HepG2 (cell line): ENCODE measurements around the gene RNGTT. TPM values are rescaled to one million over a fixed set of nuclear protein-coding genes. Genes with fewer than 3 reads are reported as not detected.

Source experiments
- ATAC-seq: fragments of 200-7000 bp; cut with Tn5 transposase; 3 replicates; pipeline ENCODE4 v1.9.1; 2020; ENCODE audit warnings: mild to moderate bottlenecking, moderate library complexity
- BruUV-seq: library from RNA; stranded (reverse); fragments of 400-500 nt; replicated peaks from 2 replicates; lab custom pipeline; 2021; lab: Mats Ljungman, UMichigan
- CTCF ChIA-PET: fragments of 300-600 bp; formaldehyde crosslinking; extraction: SDS; loops from one replicate; lab custom pipeline; 2021; ENCODE audit warnings: low total read pairs, inconsistent platforms, low intra/inter-chr PET ratio; lab: Yijun Ruan, JAX
- POLR2A ChIA-PET: fragments of 350-600 bp; sonication (Branson Sonifier 250); formaldehyde crosslinking; loops from one replicate; lab custom pipeline; 2020; ENCODE audit warnings: antibody characterized with exemption, inconsistent platforms; lab: Yijun Ruan, JAX
- DNase-seq: peaks from one replicate; pipeline ENCODE4 v3.0.0-alpha.2; 2015; ENCODE audit warnings: low spot score
- FAIRE-seq: peaks from 3 replicates; lab custom pipeline; 2011; peaks lifted over from hg19 to GRCh38; lab: Jason Lieb, UNC
- H2AFZ ChIP-seq: one replicate; pipeline ENCODE4 v1.6.1; 2011; ENCODE audit warnings: low read length, inconsistent platforms
- H3K27ac ChIP-seq: fragments of 300-600 bp; 3 replicates; pipeline ENCODE4 v1.8.0; 2011; ENCODE audit warnings: mixed run types, mild to moderate bottlenecking, mixed read lengths, low read length, inconsistent platforms; ENCODE audit not compliant: insufficient read depth; ENCODE audit errors: extremely low read length
- H3K27me3 ChIP-seq, 2 experiments: fragments of 200-600 bp in 1 of 2; 2 replicates in 1 of 2; 3 replicates in 1 of 2; pipeline versions ENCODE4 v1.6.0 to v1.8.0; 2011; ENCODE audit warnings: low read length in 2 of 2, mild to moderate bottlenecking in 2 of 2, moderate library complexity in 2 of 2, inconsistent platforms in 1 of 2; ENCODE audit not compliant: insufficient read depth in 2 of 2, control insufficient read depth in 1 of 2
- H3K36me3 ChIP-seq, 2 experiments: fragments of 200-600 bp in 1 of 2; replicated peaks in 1 of 2; 2 replicates in 1 of 2; 3 replicates in 1 of 2; pipeline versions ENCODE4 v1.5.1 to v1.8.0; 2011; ENCODE audit warnings: low read length in 2 of 2, inconsistent platforms in 1 of 2; ENCODE audit not compliant: insufficient read depth in 2 of 2, control insufficient read depth in 1 of 2
- H3K4me1 ChIP-seq: 2 replicates; pipeline ENCODE4 v1.5.1; 2012; ENCODE audit warnings: low read length, inconsistent platforms; ENCODE audit not compliant: insufficient read depth
- H3K4me2 ChIP-seq: 2 replicates; pipeline ENCODE4 v1.6.0; 2011; ENCODE audit warnings: low read depth, low read length, inconsistent platforms
- H3K4me3 ChIP-seq, 3 experiments: fragments of 200-600 bp in 1 of 3; sonication (generic), shearing (Covaris generic) in 1 of 3; replicated peaks in 1 of 3; 2 replicates each; pipeline ENCODE4 v1.5.1; 2011 to 2016; ENCODE audit warnings: low read length in 3 of 3, inconsistent platforms in 2 of 3, low read depth in 2 of 3, mild to moderate bottlenecking in 2 of 3, control low read depth in 1 of 3, mixed read lengths in 1 of 3; ENCODE audit not compliant: insufficient read depth in 1 of 3
- H3K79me2 ChIP-seq: one replicate; pipeline ENCODE4 v1.6.1; 2011; ENCODE audit warnings: low read length, inconsistent platforms; ENCODE audit not compliant: insufficient read depth
- H3K9ac ChIP-seq: 2 replicates; pipeline ENCODE4 v1.6.0; 2011; ENCODE audit warnings: mild to moderate bottlenecking, low read depth, low read length, inconsistent platforms; ENCODE audit not compliant: insufficient read depth
- H3K9me3 ChIP-seq: 2 replicates; pipeline ENCODE4 v1.5.1; 2012; ENCODE audit warnings: mild to moderate bottlenecking, low read length
- H4K20me1 ChIP-seq: 2 replicates; pipeline ENCODE4 v1.6.0; 2011; ENCODE audit warnings: inconsistent platforms, mild to moderate bottlenecking, low read length, moderate library complexity; ENCODE audit not compliant: insufficient read depth
- AKAP8 ChIP-seq: sonication (generic); formaldehyde crosslinking; IDR thresholded peaks from 2 replicates; pipeline ENCODE4 v1.5.1; 2020; ENCODE audit warnings: mild to moderate bottlenecking, missing genetic modification reagents
- GTF3A ChIP-seq: sonication (generic); formaldehyde crosslinking; conservative IDR thresholded peaks from 2 replicates; pipeline ENCODE4 v1.4.0; 2020; ENCODE audit warnings: mild to moderate bottlenecking, missing genetic modification reagents
- HOXA7 ChIP-seq: sonication (generic); formaldehyde crosslinking; IDR thresholded peaks from 2 replicates; pipeline ENCODE4 v1.8.1; 2022; ENCODE audit warnings: mild to moderate bottlenecking, missing genetic modification reagents, moderate library complexity
- JDP2 ChIP-seq: sonication (generic); formaldehyde crosslinking; IDR thresholded peaks from 2 replicates; pipeline ENCODE4 v1.8.1; 2022; ENCODE audit warnings: missing genetic modification reagents, borderline replicate concordance
- MED1 ChIP-seq: sonication (generic); formaldehyde crosslinking; IDR thresholded peaks from 2 replicates; pipeline ENCODE4 v1.4.0; 2020; ENCODE audit warnings: missing genetic modification reagents
- NFE2 ChIP-seq: sonication (generic); formaldehyde crosslinking; IDR thresholded peaks from 2 replicates; pipeline ENCODE4 v1.4.0; 2020; ENCODE audit warnings: missing genetic modification reagents
- PAX8 ChIP-seq: sonication (generic); formaldehyde crosslinking; IDR thresholded peaks from 2 replicates; pipeline ENCODE4 v1.8.0; 2022; ENCODE audit warnings: mild to moderate bottlenecking, missing genetic modification reagents, borderline replicate concordance
- SYNCRIP ChIP-seq: fragments of 200-400 bp; formaldehyde crosslinking; IDR thresholded peaks from 2 replicates; pipeline ENCODE4 v1.6.1; 2018; ENCODE audit warnings: mild to moderate bottlenecking, low read depth, low read length; ENCODE audit not compliant: insufficient read depth
- TARDBP ChIP-seq: sonication (generic); formaldehyde crosslinking; IDR thresholded peaks from 2 replicates; pipeline ENCODE4 v1.8.0; 2022; ENCODE audit warnings: mild to moderate bottlenecking, missing genetic modification reagents
- ZNF101 ChIP-seq: sonication (generic); formaldehyde crosslinking; IDR thresholded peaks from 2 replicates; pipeline ENCODE4 v1.4.0; 2020; ENCODE audit warnings: mild to moderate bottlenecking, low read depth, missing genetic modification reagents, borderline replicate concordance
- ZNF441 ChIP-seq: sonication (generic); formaldehyde crosslinking; IDR thresholded peaks from 2 replicates; pipeline ENCODE4 v1.7.0; 2021; ENCODE audit warnings: missing genetic modification reagents, borderline replicate concordance
- ZNF616 ChIP-seq: sonication (generic); formaldehyde crosslinking; IDR thresholded peaks from 2 replicates; pipeline ENCODE4 v1.5.0; 2020; ENCODE audit warnings: low read depth, mild to moderate bottlenecking, missing genetic modification reagents
- ZNF670 ChIP-seq: sonication (generic); formaldehyde crosslinking; IDR thresholded peaks from 2 replicates; pipeline ENCODE4 v1.8.0; 2022; ENCODE audit warnings: mild to moderate bottlenecking, missing genetic modification reagents, borderline replicate concordance
- ZNF839 ChIP-seq: sonication (generic); formaldehyde crosslinking; IDR thresholded peaks from 2 replicates; pipeline ENCODE4 v1.4.0; 2020; ENCODE audit warnings: missing genetic modification reagents, mild to moderate bottlenecking, borderline replicate concordance
- WGBS: methylation state at CpG from one replicate; pipeline ENCODE4 v1.1.6; 2017; ENCODE audit warnings: low lambda C conversion rate; 5-methylcytosine and 5-hydroxymethylcytosine counted together
- in situ Hi-C: cut with HindIII; loops from 2 replicates; pipeline ENCODE4 v1.10.0; 2017; ENCODE audit warnings: low pct_unique_long_range_greater_than_20kb; ENCODE audit not compliant: extremely low pct_ligation_motif_present
- intact Hi-C: fragments of 100-400 bp; cut with micrococcal nuclease; formaldehyde crosslinking; loops from one replicate; pipeline ENCODE4 v1.10.0; 2022; ENCODE audit not compliant: unreplicated experiment
- polyA plus RNA-seq, 8 experiments: library from polyadenylated mRNA; depleted of rRNA in 3 of 8; stranded (reverse) in 7 of 8; unstranded in 1 of 8; fragments of >200 nt; fragmentation: Illumina TruSeq in 4 of 8; extraction: Trizol in 4 of 8; gene quantifications; 2 replicates each; pipeline versions ENCODE4 v1.2.1 to v1.2.3, GENCODE V29; 2011 to 2016; ENCODE audit warnings: low read depth in 4 of 8, missing spikeins in 1 of 8, mixed read lengths in 1 of 8; ENCODE audit not compliant: insufficient read depth in 1 of 8
- total RNA-seq, 5 experiments: library from RNA; depleted of rRNA; stranded (reverse); fragments of >200 nt; fragmentation: Illumina TruSeq; extraction: Trizol; gene quantifications; 2 replicates each; pipeline ENCODE4 v1.2.3, GENCODE V29; 2016; ENCODE audit warnings: low read depth in 1 of 5
- TF ChIP-seq, protein P1 (sequence below): sonication (generic); formaldehyde crosslinking; IDR thresholded peaks from 2 replicates; pipeline ENCODE4 v1.8.0; 2023; ENCODE audit warnings: mild to moderate bottlenecking, missing genetic modification reagents
- TF ChIP-seq, protein P2 (sequence below): sonication (generic); formaldehyde crosslinking; IDR thresholded peaks from 2 replicates; pipeline ENCODE4 v1.4.0; 2020; ENCODE audit warnings: missing genetic modification reagents
- TF ChIP-seq, protein P3 (sequence below): sonication (generic); formaldehyde crosslinking; IDR thresholded peaks from 2 replicates; pipeline ENCODE4 v1.4.0; 2020; ENCODE audit warnings: mild to moderate bottlenecking, missing genetic modification reagents
- TF ChIP-seq, protein P4 (sequence below): sonication (generic); formaldehyde crosslinking; IDR thresholded peaks from 2 replicates; pipeline ENCODE4 v1.4.0; 2020; ENCODE audit warnings: missing genetic modification reagents
- TF ChIP-seq, protein P5 (sequence below): sonication (generic); formaldehyde crosslinking; IDR thresholded peaks from 2 replicates; pipeline ENCODE4 v1.4.0; 2020; ENCODE audit warnings: missing genetic modification reagents

The RNGTT gene
- total and polyA plus RNA-seq, 2 of the 13 experiments (the other 11 are each of a cell fraction or from before 2014, with no cell fraction given): 6.0 to 22.6 TPM

DNA sequence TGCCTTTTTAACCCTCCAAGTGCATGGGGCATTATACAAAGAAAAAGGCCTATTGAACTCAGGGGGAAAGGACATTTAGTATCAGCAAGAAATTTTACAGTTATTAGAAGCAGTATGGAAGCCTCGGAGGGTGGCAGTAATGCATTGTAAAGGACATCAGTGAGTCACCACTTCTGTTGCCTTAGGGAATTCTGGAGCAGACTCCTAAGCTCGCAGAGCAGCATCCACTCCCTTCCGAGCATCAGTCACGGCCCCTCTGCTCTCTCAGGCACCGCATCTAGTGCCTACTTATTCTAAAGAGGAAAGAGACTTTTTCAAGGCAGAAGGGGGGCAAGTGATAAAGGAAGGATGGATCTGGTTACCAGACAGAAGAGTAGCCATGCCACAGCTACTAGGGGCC, 296.5 kb downstream of the RNGTT start:
- H3K79me2 ChIP-seq: no peaks in the 10 kb centered on the region
- H3K27ac ChIP-seq: no peak overlapping the region
- H3K9me3 ChIP-seq: peaks cover 39% of the 10 kb centered on the region
- H3K9ac ChIP-seq: no peak overlapping the region
- no peak for FAIRE-seq
- no peaks in the 10 kb centered on the region for H4K20me1 ChIP-seq
- 94% methylated on average over 5 of the region's 5 CpGs for WGBS
- in situ Hi-C loops: no loop called here
- no peak overlapping the region for H3K4me2 ChIP-seq
- TF ChIP-seq JDP2 (CRISPR knock-in tag) (no peak), HOXA7 (no peak), PAX8 (CRISPR knock-in tag) (no peak), GTF3A (CRISPR knock-in tag) (no peak), MED1 (CRISPR knock-in tag) (no peak), ZNF670 (CRISPR knock-in tag) (no peak), AKAP8 (CRISPR knock-in tag) (no peak), ZNF839 (no peak), NFE2 (no peak), SYNCRIP (no peak), ZNF101 (no peak), ZNF616 (CRISPR knock-in tag) (no peak), TARDBP (CRISPR knock-in tag) (no peak), ZNF441 (no peak)
- TF ChIP-seq, protein P1, sequence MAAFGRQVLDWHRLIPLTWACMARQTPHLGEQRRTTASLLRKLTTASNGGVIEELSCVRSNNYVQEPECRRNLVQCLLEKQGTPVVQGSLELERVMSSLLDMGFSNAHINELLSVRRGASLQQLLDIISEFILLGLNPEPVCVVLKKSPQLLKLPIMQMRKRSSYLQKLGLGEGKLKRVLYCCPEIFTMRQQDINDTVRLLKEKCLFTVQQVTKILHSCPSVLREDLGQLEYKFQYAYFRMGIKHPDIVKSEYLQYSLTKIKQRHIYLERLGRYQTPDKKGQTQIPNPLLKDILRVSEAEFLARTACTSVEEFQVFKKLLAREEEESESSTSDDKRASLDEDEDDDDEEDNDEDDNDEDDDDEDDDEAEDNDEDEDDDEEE (CRISPR knock-in tag): no peak
- TF ChIP-seq, protein P2, sequence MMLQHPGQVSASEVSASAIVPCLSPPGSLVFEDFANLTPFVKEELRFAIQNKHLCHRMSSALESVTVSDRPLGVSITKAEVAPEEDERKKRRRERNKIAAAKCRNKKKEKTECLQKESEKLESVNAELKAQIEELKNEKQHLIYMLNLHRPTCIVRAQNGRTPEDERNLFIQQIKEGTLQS (CRISPR knock-in tag): no peak
- TF ChIP-seq, protein P3, sequence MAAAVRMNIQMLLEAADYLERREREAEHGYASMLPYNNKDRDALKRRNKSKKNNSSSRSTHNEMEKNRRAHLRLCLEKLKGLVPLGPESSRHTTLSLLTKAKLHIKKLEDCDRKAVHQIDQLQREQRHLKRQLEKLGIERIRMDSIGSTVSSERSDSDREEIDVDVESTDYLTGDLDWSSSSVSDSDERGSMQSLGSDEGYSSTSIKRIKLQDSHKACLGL (CRISPR knock-in tag): no peak
- TF ChIP-seq, protein P4, sequence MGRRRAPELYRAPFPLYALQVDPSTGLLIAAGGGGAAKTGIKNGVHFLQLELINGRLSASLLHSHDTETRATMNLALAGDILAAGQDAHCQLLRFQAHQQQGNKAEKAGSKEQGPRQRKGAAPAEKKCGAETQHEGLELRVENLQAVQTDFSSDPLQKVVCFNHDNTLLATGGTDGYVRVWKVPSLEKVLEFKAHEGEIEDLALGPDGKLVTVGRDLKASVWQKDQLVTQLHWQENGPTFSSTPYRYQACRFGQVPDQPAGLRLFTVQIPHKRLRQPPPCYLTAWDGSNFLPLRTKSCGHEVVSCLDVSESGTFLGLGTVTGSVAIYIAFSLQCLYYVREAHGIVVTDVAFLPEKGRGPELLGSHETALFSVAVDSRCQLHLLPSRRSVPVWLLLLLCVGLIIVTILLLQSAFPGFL (CRISPR knock-in tag): no peak
- TF ChIP-seq, protein P5, sequence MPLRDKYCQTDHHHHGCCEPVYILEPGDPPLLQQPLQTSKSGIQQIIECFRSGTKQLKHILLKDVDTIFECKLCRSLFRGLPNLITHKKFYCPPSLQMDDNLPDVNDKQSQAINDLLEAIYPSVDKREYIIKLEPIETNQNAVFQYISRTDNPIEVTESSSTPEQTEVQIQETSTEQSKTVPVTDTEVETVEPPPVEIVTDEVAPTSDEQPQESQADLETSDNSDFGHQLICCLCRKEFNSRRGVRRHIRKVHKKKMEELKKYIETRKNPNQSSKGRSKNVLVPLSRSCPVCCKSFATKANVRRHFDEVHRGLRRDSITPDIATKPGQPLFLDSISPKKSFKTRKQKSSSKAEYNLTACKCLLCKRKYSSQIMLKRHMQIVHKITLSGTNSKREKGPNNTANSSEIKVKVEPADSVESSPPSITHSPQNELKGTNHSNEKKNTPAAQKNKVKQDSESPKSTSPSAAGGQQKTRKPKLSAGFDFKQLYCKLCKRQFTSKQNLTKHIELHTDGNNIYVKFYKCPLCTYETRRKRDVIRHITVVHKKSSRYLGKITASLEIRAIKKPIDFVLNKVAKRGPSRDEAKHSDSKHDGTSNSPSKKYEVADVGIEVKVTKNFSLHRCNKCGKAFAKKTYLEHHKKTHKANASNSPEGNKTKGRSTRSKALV: no peak
- TF ChIP-seq, all 625 proteins: peak for 0
- Histone ChIP-seq H3K4me1 (peaks cover 7% of the 10 kb centered on the region; the same call in 1 of the 2 replicates), H2AFZ (no peak overlapping the region), H3K36me3 (0 out of 5 replicates have a peak, but pooled peaks cover 0 to 1% of the 10 kb centered on the region in 2 experiments), H3K4me3 (no peak overlapping the region), H3K27me3 (no peaks in the 10 kb centered on the region)
- intact Hi-C loops: no loop called here
- POLR2A ChIA-PET: no interaction called here
- BruUV-seq: no TSS peak
- no peak for ATAC-seq
- CTCF ChIA-PET: no interaction called here
- DNase-seq: no peak
